Chondrocyte (in vitro differentiated cells): ENCODE results near the gene ISG15. TPM values are rescaled to one million over a fixed set of nuclear protein-coding genes. Genes with fewer than 3 reads are reported as not detected.

ENCODE experiments used
- DNase-seq: peaks from one replicate; pipeline ENCODE4 v3.0.0; 2021; ENCODE audit warnings: mixed read lengths, low spot score
- H3K27ac Mint-ChIP-seq: one replicate; pipeline ENCODE4 v1.8.0; 2021; ENCODE audit warnings: mild to moderate bottlenecking, moderate library complexity, mixed read lengths; ENCODE audit not compliant: unreplicated experiment
- H3K27me3 Mint-ChIP-seq: 2 replicates; pipeline ENCODE4 v1.8.0; 2021; ENCODE audit warnings: low read depth, mixed read lengths
- H3K36me3 Mint-ChIP-seq: 2 replicates; pipeline ENCODE4 v1.8.0; 2021; ENCODE audit warnings: low read depth, mixed read lengths
- H3K4me1 Mint-ChIP-seq: 2 replicates; pipeline ENCODE4 v1.8.0; 2021; ENCODE audit warnings: low read depth, mild to moderate bottlenecking, mixed read lengths
- H3K4me3 Mint-ChIP-seq: one replicate; pipeline ENCODE4 v1.8.0; 2021; ENCODE audit warnings: mild to moderate bottlenecking, moderate library complexity, mixed read lengths; ENCODE audit not compliant: unreplicated experiment
- H3K9me3 Mint-ChIP-seq: 2 replicates; pipeline ENCODE4 v1.8.0; 2021; ENCODE audit warnings: low read depth, mixed read lengths
- total RNA-seq: library from RNA; stranded (reverse); gene quantifications from 3 replicates; pipeline ENCODE4 v1.2.1, GENCODE V29; 2021
- TF ChIP-seq, protein P1 (sequence below): fragments of 200-600 bp; sonication (generic); IDR thresholded peaks from 2 replicates; pipeline ENCODE4 v1.5.0; 2021; ENCODE audit warnings: antibody characterized with exemption, mild to moderate bottlenecking, moderate library complexity

Gene ISG15
- total RNA-seq, 1 donor from 2014 or later, result 42.2 TPM

DNA sequence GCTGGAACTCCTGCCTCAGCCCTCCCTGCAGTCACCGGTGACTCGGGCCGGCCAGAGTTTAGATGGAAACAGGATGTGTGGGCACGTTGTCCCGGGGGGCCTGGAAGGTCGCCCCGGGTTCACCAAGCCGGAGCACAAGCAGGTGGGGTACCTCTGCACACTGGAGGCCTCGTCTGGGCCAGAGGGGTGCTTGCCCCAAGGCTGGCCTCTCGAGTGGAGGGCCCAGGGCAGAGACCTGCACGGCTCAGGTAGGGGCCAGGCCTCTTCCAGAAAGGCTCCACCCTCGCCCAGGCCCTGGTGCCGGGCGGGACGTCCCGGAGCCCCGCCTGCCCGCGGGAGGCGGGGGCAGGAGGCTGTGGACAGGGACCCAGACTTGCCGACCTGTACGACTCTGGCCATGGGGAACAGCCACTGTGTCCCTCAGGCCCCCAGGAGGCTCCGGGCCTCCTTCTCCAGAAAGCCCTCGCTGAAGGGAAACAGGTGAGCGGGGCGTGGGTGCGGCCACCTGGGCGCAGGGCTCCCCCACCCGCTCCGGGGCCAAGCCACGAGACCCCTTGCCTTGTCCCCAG, 47.1 kb upstream of the ISG15 start, which contains the start of gene PLEKHN1:
PLEKHN1 (plus strand) TSS at position 348 of the 569 bp plus-strand sequence; CDS start at position 398, 50 bp downstream.
- Mint-ChIP-seq H3K27ac (no peak within 1 kb of the TSS), H3K9me3 (no peaks in the 10 kb centered on the region), H3K4me3 (peak within 1 kb of the TSS; percentile 75), H3K4me1 (peaks cover 10% of the 10 kb centered on the region), H3K36me3 (no peaks in the 10 kb centered on the region), H3K27me3 (peaks cover 2% of the 10 kb centered on the region)
- TF ChIP-seq, protein P1, sequence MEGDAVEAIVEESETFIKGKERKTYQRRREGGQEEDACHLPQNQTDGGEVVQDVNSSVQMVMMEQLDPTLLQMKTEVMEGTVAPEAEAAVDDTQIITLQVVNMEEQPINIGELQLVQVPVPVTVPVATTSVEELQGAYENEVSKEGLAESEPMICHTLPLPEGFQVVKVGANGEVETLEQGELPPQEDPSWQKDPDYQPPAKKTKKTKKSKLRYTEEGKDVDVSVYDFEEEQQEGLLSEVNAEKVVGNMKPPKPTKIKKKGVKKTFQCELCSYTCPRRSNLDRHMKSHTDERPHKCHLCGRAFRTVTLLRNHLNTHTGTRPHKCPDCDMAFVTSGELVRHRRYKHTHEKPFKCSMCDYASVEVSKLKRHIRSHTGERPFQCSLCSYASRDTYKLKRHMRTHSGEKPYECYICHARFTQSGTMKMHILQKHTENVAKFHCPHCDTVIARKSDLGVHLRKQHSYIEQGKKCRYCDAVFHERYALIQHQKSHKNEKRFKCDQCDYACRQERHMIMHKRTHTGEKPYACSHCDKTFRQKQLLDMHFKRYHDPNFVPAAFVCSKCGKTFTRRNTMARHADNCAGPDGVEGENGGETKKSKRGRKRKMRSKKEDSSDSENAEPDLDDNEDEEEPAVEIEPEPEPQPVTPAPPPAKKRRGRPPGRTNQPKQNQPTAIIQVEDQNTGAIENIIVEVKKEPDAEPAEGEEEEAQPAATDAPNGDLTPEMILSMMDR, result no peak
- DNase-seq, result no peak

DNA sequence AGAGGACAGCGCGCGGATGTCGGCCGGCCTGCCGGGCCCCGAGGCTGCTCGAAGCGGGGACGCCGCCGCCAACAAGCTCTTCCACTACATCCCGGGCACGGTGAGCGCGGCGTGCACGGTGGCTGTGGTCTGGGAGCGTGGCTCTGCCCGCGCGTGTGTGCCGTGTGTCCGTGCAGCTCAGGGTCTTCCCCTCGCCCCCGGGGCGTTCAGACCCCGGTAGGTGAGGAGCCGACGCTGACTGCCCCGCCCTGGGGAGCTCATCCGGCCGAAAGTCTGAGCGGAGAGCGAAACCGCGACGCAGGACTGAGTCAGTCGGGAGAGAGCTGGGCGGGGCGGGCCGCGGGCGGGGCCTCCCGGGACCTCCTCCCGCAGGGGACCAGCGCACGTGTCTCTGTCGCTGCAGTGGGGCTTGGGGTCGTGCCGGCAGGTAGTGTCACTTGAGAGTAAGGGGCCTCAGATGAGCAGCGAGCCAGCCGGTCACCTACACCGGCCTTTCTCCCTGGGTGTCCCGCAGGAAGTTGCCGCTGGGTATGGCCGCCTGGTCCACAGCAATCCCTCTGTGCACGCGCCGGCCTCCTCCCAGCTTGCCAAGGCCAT, 46.5 kb upstream of the ISG15 start:
- H3K27me3 Mint-ChIP-seq, result peaks cover 3% of the 10 kb centered on the region
- DNase-seq, result no peak
- H3K4me3 Mint-ChIP-seq, result peak overlapping the region; percentile 75
- TF ChIP-seq, protein P1, result no peak
- H3K9me3 Mint-ChIP-seq, result no peaks in the 10 kb centered on the region
- peaks cover 6% of the 10 kb centered on the region for H3K4me1 Mint-ChIP-seq
- no peak overlapping the region for H3K27ac Mint-ChIP-seq
- H3K36me3 Mint-ChIP-seq, result no peaks in the 10 kb centered on the region

DNA sequence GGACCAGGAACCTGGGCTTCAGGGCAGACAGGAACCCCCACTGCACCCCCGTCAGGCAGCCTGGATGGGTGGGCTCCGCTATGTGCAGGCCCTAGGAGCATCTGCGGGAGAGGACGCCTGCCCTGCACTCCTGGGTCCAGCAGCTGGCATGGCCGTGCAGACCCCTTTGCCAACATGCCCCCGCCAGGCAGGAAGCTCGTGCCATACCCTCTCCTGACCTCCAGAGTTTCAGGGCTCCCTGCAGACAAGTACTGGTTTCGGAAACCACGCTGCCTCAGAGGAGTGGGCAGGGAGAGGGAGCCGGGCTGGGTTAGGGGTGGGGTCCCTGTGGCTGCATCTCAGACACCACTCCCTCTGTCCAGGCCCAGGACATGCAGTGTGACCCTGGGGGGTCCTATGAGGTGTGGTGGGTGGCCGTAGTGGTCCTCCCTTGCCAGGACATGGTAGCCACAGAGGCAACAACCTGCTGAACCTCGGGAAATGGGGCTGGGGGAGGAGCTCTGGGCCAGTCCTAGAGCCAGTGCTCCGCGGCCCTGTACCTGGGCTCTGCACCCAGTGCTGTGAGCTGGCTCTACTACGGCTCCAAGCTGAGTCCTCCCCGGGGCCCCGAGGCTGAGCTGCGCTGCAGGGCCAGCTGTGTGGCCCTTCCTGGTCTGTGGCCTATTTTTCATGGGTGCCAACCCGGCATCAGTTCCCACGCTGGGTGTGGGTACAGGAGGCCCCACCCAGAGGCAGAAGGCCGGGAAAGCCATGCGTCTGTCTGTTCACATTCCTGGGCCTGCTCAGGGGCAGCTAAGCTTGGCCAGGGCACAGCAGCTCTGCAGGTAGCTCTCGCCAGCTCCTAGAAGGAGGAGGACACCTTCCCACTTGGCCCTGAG, 45.6 kb upstream of the ISG15 start:
- Mint-ChIP-seq H3K9me3 (no peaks in the 10 kb centered on the region), H3K27me3 (peaks cover 3% of the 10 kb centered on the region), H3K36me3 (no peaks in the 10 kb centered on the region)

DNA sequence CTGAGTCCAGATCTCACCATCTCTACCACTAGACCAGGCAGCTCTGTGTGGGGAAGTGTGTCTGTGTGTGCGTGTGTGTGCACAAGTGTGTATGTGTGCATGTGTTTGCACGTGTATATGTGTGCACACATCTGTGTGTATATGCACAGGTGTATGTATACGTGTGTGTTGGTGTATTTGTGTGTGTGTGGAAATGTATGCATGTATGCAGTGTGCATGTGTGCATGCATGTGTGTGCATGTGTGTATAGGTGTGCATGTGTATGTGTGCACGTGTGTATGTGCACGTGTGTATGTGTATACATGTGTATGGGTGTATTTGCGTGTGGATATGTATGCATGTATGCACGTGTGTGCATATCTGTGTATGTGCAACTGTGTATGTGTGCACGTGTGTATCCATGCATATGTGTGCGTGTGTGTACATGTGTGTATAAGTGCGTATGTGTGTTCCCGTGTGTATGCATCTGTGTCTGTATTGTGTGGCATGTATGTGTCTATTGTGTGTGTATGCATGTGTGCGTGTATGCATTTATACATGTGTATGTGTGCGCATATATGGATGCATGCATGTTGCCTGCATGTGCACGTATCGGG, 43.9 kb upstream of the ISG15 start:
- Mint-ChIP-seq H3K27me3 (peaks cover 3% of the 10 kb centered on the region), H3K36me3 (no peaks in the 10 kb centered on the region), H3K27ac (no peak overlapping the region), H3K9me3 (no peaks in the 10 kb centered on the region), H3K4me1 (peaks cover 6% of the 10 kb centered on the region), H3K4me3 (no peak overlapping the region)
- DNase-seq, result no peak
- TF ChIP-seq, protein P1, result no peak

More for the DNA sequence above, 45.6 kb upstream of the ISG15 start:
- DNase-seq, result no peak
- H3K4me3 Mint-ChIP-seq, result no peak overlapping the region
- TF ChIP-seq, protein P1, result no peak
- no peak overlapping the region for H3K27ac Mint-ChIP-seq
- H3K4me1 Mint-ChIP-seq, result peaks cover 6% of the 10 kb centered on the region
